ENCODE measurements around the gene RAB14. TPM values are rescaled to one million over a fixed set of nuclear protein-coding genes. Genes with fewer than 3 reads are reported as not detected.

The RAB14 gene
- total and polyA plus RNA-seq, 2 experiments from 2014 or later, result 22.8 to 31.0 TPM

GRCh38 chr9:121235512-121235911, 33.8 kb upstream of the RAB14 start:
- no peaks in the 10 kb centered on the region for H3K9me3 Mint-ChIP-seq
- H3K4me1 Mint-ChIP-seq, result peaks cover 8% of the 10 kb centered on the region
- peaks cover 9% of the 10 kb centered on the region for H3K27me3 Mint-ChIP-seq (ENCODE audit: insufficient read depth, low read depth, poor library complexity)
- no peaks in the 10 kb centered on the region for H3K27me3 ChIP-seq (ENCODE audit: insufficient read depth)
- DNase-seq (ENCODE audit: low spot score) (no peak), ATAC-seq (no peak)
- H3F3A ChIP-seq (replicated peaks; ENCODE audit: low read depth), result no peaks in the 10 kb centered on the region
- no peaks in the 10 kb centered on the region for H3K79me2 ChIP-seq (replicated peaks; ENCODE audit: insufficient read depth)
- no peak overlapping the region for H3K27ac ChIP-seq (ENCODE audit: low read depth)
- H4K20me1 ChIP-seq (replicated peaks; ENCODE audit: insufficient read depth), result no peaks in the 10 kb centered on the region; the same call in 1 of the 2 replicates
- H3K4me1 ChIP-seq (ENCODE audit: insufficient read depth), result no peaks in the 10 kb centered on the region
- no peak overlapping the region for H2AFZ ChIP-seq
- no peaks in the 10 kb centered on the region for H3K36me3 Mint-ChIP-seq (ENCODE audit: low read depth)
- H3K27ac Mint-ChIP-seq, result no peak overlapping the region
- H3K4me3 Mint-ChIP-seq, result no peak overlapping the region
- peaks cover 14% of the 10 kb centered on the region; the same call in 1 of the 2 replicates for H3K9me2 ChIP-seq (ENCODE audit: insufficient read depth)
- no peaks in the 10 kb centered on the region for H3K36me3 ChIP-seq (ENCODE audit: insufficient read depth)
- H3K4me2 ChIP-seq, result no peak overlapping the region
- no peak for TF ChIP-seq CTCF (conservative IDR thresholded peaks at IDR 0.05; ENCODE audit: low read depth in 2 of 2)
- TF ChIP-seq REST (IDR thresholded peaks at IDR 0.05; ENCODE audit: unreplicated experiment), result no peak
- TF ChIP-seq ZNF114 (CRISPR knock-in tag; IDR thresholded peaks at IDR 0.05), result no peak
- no peak for TF ChIP-seq ZNF331 (CRISPR knock-in tag; IDR thresholded peaks at IDR 0.05; ENCODE audit: low read depth)
- TF ChIP-seq JUNB (IDR thresholded peaks at IDR 0.05; ENCODE audit: unreplicated experiment), result no peak
- no peak for TF ChIP-seq ZNF462 (CRISPR knock-in tag; IDR thresholded peaks at IDR 0.05)
- no peak for TF ChIP-seq ETS1 (IDR thresholded peaks at IDR 0.05)
- TF ChIP-seq NANOG (IDR thresholded peaks at IDR 0.05; ENCODE audit: borderline replicate concordance), result no peak
- no peak for TF ChIP-seq STAT1 (IDR thresholded peaks at IDR 0.05; ENCODE audit: unreplicated experiment)
- no peak for TF ChIP-seq EZH2 (IDR thresholded peaks at IDR 0.05; ENCODE audit: low read depth, unreplicated experiment)
- TF ChIP-seq CREB1 (CRISPR knock-in tag; IDR thresholded peaks at IDR 0.05; ENCODE audit: low read depth), result no peak
- TF ChIP-seq EZH2phosphoT487 (IDR thresholded peaks at IDR 0.05; ENCODE audit: unreplicated experiment), result no peak
- no peak for TF ChIP-seq POLR2AphosphoS5 (IDR thresholded peaks at IDR 0.05; ENCODE audit: low read depth)
- H3K4me3 ChIP-seq, result no peak overlapping the region
